PFSK-1 (cell line): ENCODE data around the gene OPA3.

ENCODE experiments used
- FOXP2 ChIP-seq: optimal IDR thresholded peaks from 2 replicates; pipeline ENCODE3; 2011; ENCODE audit warnings: borderline replicate concordance, control low read depth, inconsistent platforms; ENCODE audit not compliant: insufficient read depth; ENCODE audit errors: extremely low read length, extremely low read depth
- POLR2AphosphoS5 ChIP-seq: IDR thresholded peaks from 2 replicates; pipeline ENCODE4 v1.6.1; 2012; ENCODE audit warnings: low read depth, mild to moderate bottlenecking, control low read depth, low read length, moderate library complexity
- REST ChIP-seq, 2 experiments: IDR thresholded peaks; 2 replicates each; pipeline versions ENCODE4 v1.6.1 to v1.8.0; 2011 to 2012; ENCODE audit warnings: low read depth in 2 of 2, low read length in 2 of 2, control low read depth in 1 of 2, inconsistent platforms in 1 of 2, mild to moderate bottlenecking in 1 of 2, moderate library complexity in 1 of 2; ENCODE audit not compliant: insufficient read depth in 1 of 2

GRCh38 chr19:45497791-45498190 lies 86.8 kb downstream of the OPA3 start:
- TF ChIP-seq POLR2AphosphoS5 (no peak), FOXP2 (no peak), REST (IDR thresholded peaks at IDR 0.05; ENCODE audit: insufficient read depth in 1 of 2, low read depth in 2 of 2, low read length in 2 of 2) (no peak)
